Uterus (tissue), 2 donors: ENCODE measurements around the gene GPRIN2.
"Not testable (repeated sequence)": the region's sequence is repeated elsewhere in the genome, so short reads cannot be mapped to it uniquely, and the experiment has no call there.

Experiments used
- CTCF ChIP-seq, 4 experiments: fragments of 200-600 bp in 2 of 4; fragments of 450-650 bp in 2 of 4; sonication (generic) in 2 of 4; IDR thresholded peaks; one replicate each; pipeline ENCODE4 v1.5.1; 2016 to 2019; ENCODE audit warnings: antibody characterized with exemption in 4 of 4, mild to moderate bottlenecking in 2 of 4, moderate library complexity in 1 of 4
- POLR2A ChIP-seq, 2 donors: fragments of 450-650 bp; IDR thresholded peaks; one replicate each; pipeline ENCODE4 v1.6.1; 2016; ENCODE audit warnings: antibody characterized with exemption in 2 of 2, mild to moderate bottlenecking in 1 of 2, moderate library complexity in 1 of 2

GRCh38 chr10:46582568-46582967, 26.1 kb upstream of the GPRIN2 start:
- TF ChIP-seq CTCF, POLR2A (IDR thresholded peaks at IDR 0.05): not testable (repeated sequence)
